ENCODE data around the gene PDE6A.

DNA sequence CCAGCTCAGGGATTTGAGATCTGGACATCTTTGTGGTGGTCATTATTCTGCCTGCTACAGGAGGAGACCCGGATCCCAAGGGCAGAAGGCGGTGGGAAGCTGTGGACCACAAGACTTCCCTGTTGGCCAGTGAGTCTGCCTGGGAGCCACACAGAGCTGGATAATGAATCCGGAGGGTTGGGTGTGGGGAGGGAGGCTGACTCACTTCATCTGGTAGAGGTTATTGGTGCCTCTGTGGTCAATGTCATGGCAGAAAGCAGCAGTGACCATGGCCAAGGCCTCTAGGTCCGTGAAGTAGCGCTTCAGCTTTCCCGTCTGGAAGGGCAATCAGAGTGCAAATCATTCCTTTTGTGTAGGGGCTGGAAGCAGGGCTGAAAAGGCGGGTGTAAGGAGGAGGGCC is 58.5 kb downstream of the PDE6A start:
- TF ChIP-seq CTCF (conservative IDR thresholded peaks at IDR 0.05): no peak
- no peak for TF ChIP-seq EZH2 (IDR thresholded peaks at IDR 0.05; ENCODE audit: low read depth)
